GM21528 (cell line): ENCODE data around the gene MUC12.
A peak's percentile ranks its signal among the peaks of the same experiment; 100 is the strongest.
"Not testable (repeated sequence)": the region's sequence is repeated elsewhere in the genome, so short reads cannot be mapped to it uniquely, and the experiment has no call there.

Experiments used
- ATAC-seq: cut with Tn5 transposase; IDR thresholded peaks from one replicate; pipeline ENCODE4 v1.9.1; 2021; ENCODE audit warnings: mild to moderate bottlenecking, moderate library complexity; ENCODE audit not compliant: unreplicated experiment, low FRiP score

Gene MUC12

DNA sequence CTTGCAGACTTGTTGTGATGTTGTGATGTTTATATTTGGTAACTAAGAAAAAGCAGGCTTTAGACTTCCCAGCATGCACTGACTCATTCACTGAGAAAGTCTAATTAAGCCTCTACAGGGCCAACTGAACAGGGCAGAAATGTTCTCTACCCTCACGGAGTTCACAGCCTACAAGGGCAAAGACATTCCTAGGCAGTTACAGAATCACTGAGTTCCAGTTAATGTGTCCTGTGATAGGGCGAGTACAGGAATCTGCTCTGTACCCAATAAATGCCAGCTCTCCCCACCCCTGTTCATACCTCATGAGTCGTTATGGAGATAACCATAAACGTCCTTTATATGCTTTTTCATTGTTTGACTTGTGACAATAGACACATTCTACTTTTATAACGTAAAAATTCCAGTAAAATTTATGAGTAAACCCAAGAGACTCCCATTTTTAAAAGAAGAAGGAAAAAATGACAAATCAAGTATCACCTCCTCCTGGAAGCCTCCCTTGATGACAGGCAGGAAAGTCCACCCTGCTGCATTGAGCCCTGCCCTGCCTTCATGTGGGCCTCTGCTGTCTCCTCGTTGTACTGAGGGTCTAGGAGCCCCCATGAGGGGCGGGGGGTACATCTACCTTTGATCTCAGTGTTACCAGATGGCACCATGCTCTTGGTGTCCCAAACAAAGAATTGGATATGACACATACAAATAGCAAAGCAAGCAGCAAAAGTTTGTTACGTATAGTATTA lies 14.3 kb downstream of the MUC12 start:
- ATAC-seq, result no peak

- not testable (repeated sequence) for ATAC-seq
Measured at GRCh38 chr7:100984241-100984918, 15.0 kb downstream of the MUC12 start.

DNA sequence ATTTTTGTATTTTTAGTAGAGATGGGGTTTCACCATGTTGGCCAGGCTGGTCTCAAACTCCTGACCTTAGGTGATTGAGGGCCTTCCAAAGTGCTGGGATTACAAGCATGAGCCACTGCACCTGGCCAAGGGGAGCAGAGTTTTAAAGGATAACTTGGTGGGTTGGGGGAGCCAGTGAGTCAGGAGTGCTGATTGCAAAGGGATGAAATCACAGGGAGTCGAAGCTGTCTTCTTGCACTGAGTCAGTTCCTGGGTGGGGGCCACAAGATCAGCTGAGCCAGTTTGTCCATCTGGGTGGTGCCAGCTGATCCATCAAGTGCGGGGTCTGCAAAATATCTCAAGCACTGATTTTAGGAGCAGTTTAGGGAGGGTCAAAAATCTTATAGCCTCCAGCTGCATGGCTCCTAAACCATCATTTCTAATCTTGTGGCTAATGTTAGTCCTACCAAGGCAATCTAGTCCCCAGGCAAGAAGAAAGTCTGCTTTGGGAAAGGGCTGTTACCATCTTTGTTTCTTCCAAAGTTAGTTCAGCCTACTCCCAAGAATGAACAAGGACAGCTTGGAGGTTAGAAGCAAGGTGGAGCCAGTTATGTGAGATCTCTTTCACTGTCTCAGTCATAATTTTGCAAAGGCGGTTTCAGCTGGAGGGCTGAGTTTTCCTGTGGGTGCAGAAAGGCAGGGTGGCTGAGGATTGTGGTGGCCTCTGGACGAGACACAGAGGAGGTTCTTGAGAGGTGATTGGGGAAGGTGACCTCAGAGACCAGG lies 15.8 kb downstream of the MUC12 start:
- not testable (repeated sequence) for ATAC-seq

DNA sequence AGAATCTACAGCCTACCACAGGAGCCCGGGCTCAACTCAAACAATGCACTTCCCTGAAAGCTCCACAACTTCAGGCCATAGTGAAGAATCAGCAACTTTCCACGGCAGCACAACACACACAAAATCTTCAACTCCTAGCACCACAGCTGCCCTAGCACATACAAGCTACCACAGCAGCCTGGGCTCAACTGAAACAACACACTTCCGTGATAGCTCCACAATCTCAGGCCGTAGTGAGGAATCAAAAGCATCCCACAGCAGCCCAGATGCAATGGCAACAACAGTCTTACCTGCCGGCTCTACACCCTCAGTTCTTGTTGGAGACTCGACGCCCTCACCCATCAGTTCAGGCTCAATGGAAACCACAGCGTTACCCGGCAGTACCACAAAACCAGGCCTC lies 22.3 kb downstream of the MUC12 start:
- no peak for ATAC-seq

DNA sequence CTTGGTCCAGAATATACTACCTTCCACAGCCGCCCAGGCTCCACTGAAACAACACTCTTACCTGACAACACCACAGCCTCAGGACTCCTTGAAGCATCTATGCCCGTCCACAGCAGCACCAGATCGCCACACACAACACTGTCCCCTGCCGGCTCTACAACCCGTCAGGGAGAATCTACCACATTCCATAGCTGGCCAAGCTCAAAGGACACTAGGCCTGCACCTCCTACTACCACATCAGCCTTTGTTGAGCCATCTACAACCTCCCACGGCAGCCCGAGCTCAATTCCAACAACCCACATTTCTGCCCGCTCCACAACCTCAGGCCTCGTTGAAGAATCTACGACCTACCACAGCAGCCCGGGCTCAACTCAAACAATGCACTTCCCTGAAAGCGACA lies 22.9 kb downstream of the MUC12 start:
- ATAC-seq, result not testable (repeated sequence)

- not testable (repeated sequence) for ATAC-seq
Measured at GRCh38 chr7:100994671-100995070, 25.3 kb downstream of the MUC12 start.

- ATAC-seq, result not testable (repeated sequence)
Measured at GRCh38 chr7:100998530-100998929, 29.2 kb downstream of the MUC12 start.

DNA sequence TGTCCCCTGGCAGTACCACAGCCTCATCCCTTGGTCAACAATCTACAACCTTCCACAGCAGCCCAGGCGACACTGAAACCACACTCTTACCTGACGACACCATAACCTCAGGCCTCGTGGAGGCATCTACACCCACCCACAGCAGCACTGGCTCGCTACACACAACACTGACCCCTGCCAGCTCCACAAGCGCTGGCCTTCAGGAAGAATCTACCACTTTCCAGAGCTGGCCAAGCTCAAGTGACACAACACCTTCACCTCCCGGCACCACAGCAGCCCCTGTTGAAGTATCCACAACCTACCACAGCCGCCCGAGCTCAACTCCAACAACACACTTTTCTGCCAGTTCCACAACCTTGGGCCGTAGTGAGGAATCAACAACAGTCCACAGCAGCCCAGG lies 30.0 kb downstream of the MUC12 start:
- ATAC-seq, result not testable (repeated sequence)

DNA sequence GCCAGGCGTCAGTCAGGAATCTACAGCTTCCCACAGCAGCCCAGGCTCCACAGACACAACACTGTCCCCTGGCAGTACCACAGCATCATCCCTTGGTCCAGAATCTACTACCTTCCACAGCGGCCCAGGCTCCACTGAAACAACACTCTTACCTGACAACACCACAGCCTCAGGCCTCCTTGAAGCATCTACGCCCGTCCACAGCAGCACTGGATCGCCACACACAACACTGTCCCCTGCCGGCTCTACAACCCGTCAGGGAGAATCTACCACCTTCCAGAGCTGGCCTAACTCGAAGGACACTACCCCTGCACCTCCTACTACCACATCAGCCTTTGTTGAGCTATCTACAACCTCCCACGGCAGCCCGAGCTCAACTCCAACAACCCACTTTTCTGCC lies 30.7 kb downstream of the MUC12 start:
- ATAC-seq, result not testable (repeated sequence)

- not testable (repeated sequence) for ATAC-seq
Measured at GRCh38 chr7:101002333-101002732, 33.0 kb downstream of the MUC12 start.

GRCh38 chr7:101007361-101007760 lies 38.0 kb downstream of the MUC12 start:
- ATAC-seq, result not testable (repeated sequence)

DNA sequence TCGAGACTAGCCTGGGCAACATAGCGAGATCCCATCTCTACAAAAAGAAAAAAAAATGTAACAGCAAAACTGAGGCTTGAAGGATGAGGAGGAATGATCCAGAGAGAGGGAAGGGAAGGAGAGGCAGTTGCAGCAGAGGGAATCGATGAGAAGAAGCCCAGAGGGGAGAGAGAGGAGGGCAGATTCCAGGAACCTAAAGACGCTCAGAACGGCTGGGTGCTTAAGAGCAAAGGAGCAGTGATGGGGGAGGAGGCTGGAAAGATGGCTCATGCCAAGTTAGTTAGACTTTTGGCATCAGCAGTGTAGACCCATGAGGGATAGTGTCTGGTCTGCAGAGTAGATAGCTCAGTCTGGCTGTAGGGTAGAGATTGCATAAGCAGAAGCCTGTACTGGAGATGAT lies 40.3 kb downstream of the MUC12 start:
- no peak for ATAC-seq

GRCh38 chr7:101012931-101013330 lies 43.6 kb downstream of the MUC12 start:
- no peak for ATAC-seq

- no peak for ATAC-seq
Measured at GRCh38 chr7:101015626-101016025, 46.3 kb downstream of the MUC12 start.

GRCh38 chr7:101017064-101017777 lies 47.9 kb downstream of the MUC12 start:
- ATAC-seq, result peak; percentile 71

GRCh38 chr7:101018271-101019167 lies 49.2 kb downstream of the MUC12 start:
- no peak for ATAC-seq

DNA sequence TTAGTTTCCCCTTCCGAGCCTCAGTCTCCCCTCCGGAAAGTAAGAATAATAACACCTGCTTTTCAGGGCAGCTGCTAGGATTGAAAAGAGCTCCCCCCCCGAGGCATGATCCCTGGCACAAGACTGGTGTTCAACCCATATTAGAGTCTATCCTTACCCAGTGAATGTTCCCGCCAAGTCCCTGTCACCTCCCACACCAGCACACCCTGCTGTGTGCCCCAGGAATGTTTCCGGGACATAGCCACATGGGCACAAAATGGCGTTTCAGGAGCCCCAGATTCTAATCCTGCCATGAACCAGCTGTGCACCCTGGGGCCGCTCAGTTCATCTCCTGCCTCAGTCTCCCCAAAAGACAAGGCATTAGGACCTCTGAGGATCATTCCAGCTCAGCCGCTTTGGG lies 51.1 kb downstream of the MUC12 start:
- no peak for ATAC-seq

DNA sequence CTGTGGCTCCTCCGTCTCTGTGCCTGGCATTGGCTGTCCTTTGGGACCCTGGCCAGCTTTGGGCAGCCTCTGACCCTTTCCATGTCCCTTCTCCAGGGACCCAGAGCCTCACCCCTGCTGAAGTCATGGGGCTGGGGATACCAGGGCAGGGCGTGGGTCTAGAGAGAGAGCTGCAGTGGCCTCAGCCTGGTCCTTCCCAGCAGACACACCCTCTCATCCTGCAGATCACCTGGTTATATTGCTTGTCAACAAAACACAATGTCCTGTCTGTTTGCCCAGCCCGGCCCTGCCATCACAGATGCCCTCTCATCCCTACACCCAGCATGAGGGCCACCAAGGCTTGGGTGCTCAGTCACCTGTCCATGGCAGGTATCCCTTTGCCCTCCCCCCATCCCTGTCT lies 52.3 kb downstream of the MUC12 start:
- no peak for ATAC-seq

DNA sequence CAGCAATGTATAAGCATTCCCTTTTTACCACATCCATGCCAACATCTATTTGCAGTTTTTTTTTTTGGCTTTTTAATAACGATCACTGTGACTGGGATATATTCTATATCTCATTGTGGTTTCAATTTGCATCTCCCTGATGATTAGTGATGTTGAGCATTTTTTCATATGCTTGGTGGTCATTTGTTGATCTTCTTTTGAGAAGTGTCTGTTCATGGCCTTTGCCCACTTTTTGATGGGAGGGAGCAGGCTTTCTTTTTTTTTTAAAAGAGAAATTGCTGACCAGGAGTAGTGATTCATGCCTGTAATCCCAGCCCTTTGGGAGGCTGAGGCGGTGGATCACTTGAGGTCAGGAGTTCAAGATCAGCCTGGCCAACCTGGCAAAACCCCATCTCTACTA lies 54.5 kb downstream of the MUC12 start:
- ATAC-seq, result no peak

DNA sequence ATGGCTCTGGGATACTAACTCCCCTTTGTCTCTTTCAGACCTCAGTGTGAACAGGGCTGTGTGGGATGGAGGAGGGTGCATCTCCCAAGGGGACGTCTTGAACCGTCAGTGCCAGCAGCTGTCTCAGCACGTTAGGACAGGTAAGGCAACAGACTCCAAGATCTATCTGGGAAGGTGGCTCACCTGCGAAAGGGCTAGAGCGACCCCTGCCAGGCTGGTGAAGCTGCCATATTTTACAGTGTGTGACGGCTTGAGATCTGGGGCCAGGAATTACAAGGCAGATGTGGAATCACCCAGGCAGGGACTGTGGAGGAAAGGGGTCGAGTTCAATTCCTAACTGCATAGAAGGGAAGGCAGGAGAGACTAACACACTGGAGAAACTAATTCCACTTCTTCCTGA lies 61.7 kb downstream of the MUC12 start:
- no peak for ATAC-seq
